GM10248 (cell line): ENCODE data around the gene SH3RF3.

Experiments used
- CTCF ChIA-PET: fragments of 300-600 bp; sonication (Branson Sonifier 250); formaldehyde crosslinking; extraction: SDS; loops from one replicate; lab custom pipeline; 2021; ENCODE audit warnings: antibody characterized with exemption; lab: Yijun Ruan, JAX
- POLR2A ChIA-PET: fragments of 350-650 bp; sonication (Branson Sonifier 250); formaldehyde crosslinking; extraction: SDS; loops from one replicate; lab custom pipeline; 2020; ENCODE audit warnings: antibody characterized with exemption; lab: Yijun Ruan, JAX
- DNase-seq: peaks from one replicate; pipeline ENCODE4 v3.0.0; 2012; ENCODE audit errors: extremely low spot score
- CTCF ChIP-seq: IDR thresholded peaks from 2 replicates; pipeline ENCODE4 v1.5.1; 2012; ENCODE audit warnings: mild to moderate bottlenecking, low read depth; ENCODE audit errors: extremely low read depth, missing control alignments, control extremely low read depth

Gene SH3RF3

GRCh38 chr2:109379507-109379906 lies 250.5 kb downstream of the SH3RF3 start:
- no peak for DNase-seq
- no peak for TF ChIP-seq CTCF
- CTCF ChIA-PET: interaction anchor here (1.4 kb wide), 1 partner anchor 131 kb away, joined by 3 read pairs; no protein-coding TSS in a partner anchor
- POLR2A ChIA-PET: no interaction called here

- TF ChIP-seq CTCF: no peak
- ChIA-PET CTCF (interaction anchor here (0.8 to 1.3 kb wide), 2 partner anchors 130 to 253 kb away, joined by 3 to 4 read pairs; no protein-coding TSS in a partner anchor), POLR2A (no interaction called here)
- no peak for DNase-seq
These were observed 251.7 kb downstream of the SH3RF3 start for GRCh38 chr2:109380502-109381326.

GRCh38 chr2:109381327-109381820 lies 252.4 kb downstream of the SH3RF3 start:
- no peak for DNase-seq
- ChIA-PET CTCF (interaction anchor here (1.3 kb wide), 1 partner anchor 254 kb away, joined by 3 read pairs; no protein-coding TSS in a partner anchor), POLR2A (no interaction called here)
- TF ChIP-seq CTCF: no peak

- no peak for TF ChIP-seq CTCF
- ChIA-PET POLR2A (no interaction called here), CTCF (no interaction called here)
- DNase-seq: no peak
These were observed 253.4 kb downstream of the SH3RF3 start for GRCh38 chr2:109382226-109382895.

- no peak for TF ChIP-seq CTCF
- ChIA-PET POLR2A (no interaction called here), CTCF (no interaction called here)
- no peak for DNase-seq
These were observed 253.9 kb downstream of the SH3RF3 start for GRCh38 chr2:109382951-109383350.

GRCh38 chr2:109383505-109384307 lies 254.7 kb downstream of the SH3RF3 start:
- no peak for DNase-seq
- ChIA-PET CTCF (no interaction called here), POLR2A (no interaction called here)
- TF ChIP-seq CTCF: no peak
